Keratinocyte (primary cell): ENCODE measurements around the gene ERC2. TPM values are rescaled to one million over a fixed set of nuclear protein-coding genes. Genes with fewer than 3 reads are reported as not detected.

ENCODE experiments used
- DNase-seq: peaks from one replicate; pipeline ENCODE4 v3.0.0-alpha.2; 2011; ENCODE audit warnings: low read depth, missing footprints, low spot score
- FAIRE-seq: peaks from 2 replicates; lab custom pipeline; 2011; peaks lifted over from hg19 to GRCh38; lab: Jason Lieb, UNC
- H2AFZ ChIP-seq: 2 replicates; pipeline ENCODE4 v1.6.0; 2012; ENCODE audit warnings: low read length, control low read depth, inconsistent platforms; ENCODE audit not compliant: control insufficient read depth
- H3K27ac ChIP-seq: 2 replicates; pipeline ENCODE4 v1.5.1; 2011; ENCODE audit warnings: low read length; ENCODE audit not compliant: control insufficient read depth, insufficient read depth
- H3K27me3 ChIP-seq: 3 replicates; pipeline ENCODE4 v1.6.0; 2011; ENCODE audit warnings: low read length; ENCODE audit not compliant: control insufficient read depth, insufficient read depth; ENCODE audit errors: extremely low read depth
- H3K36me3 ChIP-seq, 2 experiments: 2 replicates in 1 of 2; 3 replicates in 1 of 2; pipeline ENCODE4 v1.5.1; 2011; ENCODE audit warnings: low read length in 2 of 2, mild to moderate bottlenecking in 1 of 2; ENCODE audit not compliant: control insufficient read depth in 2 of 2, insufficient read depth in 2 of 2; ENCODE audit errors: extremely low read depth in 1 of 2
- H3K4me1 ChIP-seq: 3 replicates; pipeline ENCODE4 v1.5.1; 2011; ENCODE audit warnings: low read length; ENCODE audit not compliant: control insufficient read depth, insufficient read depth; ENCODE audit errors: extremely low read depth
- H3K4me2 ChIP-seq: 3 replicates; pipeline ENCODE4 v1.6.0; 2011; ENCODE audit warnings: low read depth, low read length; ENCODE audit not compliant: control insufficient read depth, insufficient read depth; ENCODE audit errors: extremely low read depth
- H3K4me3 ChIP-seq, 3 experiments: fragments of 200-600 bp in 1 of 3; sonication (generic) in 1 of 3; 2 replicates in 2 of 3; 3 replicates in 1 of 3; pipeline ENCODE4 v1.5.1; 2011 to 2016; ENCODE audit warnings: low read length in 3 of 3, mild to moderate bottlenecking in 3 of 3, control low read depth in 2 of 3, inconsistent platforms in 1 of 3, low read depth in 1 of 3, mixed read lengths in 1 of 3, mixed run types in 1 of 3, moderate library complexity in 1 of 3; ENCODE audit not compliant: control insufficient read depth in 2 of 3, insufficient read depth in 2 of 3; ENCODE audit errors: extremely low read depth in 1 of 3
- H3K79me2 ChIP-seq: 2 replicates; pipeline ENCODE4 v1.6.0; 2012; ENCODE audit warnings: low read length; ENCODE audit not compliant: control insufficient read depth, insufficient read depth
- H3K9ac ChIP-seq: 3 replicates; pipeline ENCODE4 v1.6.0; 2011; ENCODE audit warnings: low read length; ENCODE audit not compliant: control insufficient read depth, insufficient read depth; ENCODE audit errors: extremely low read depth
- H3K9me1 ChIP-seq: 3 replicates; pipeline ENCODE4 v1.6.0; 2011; ENCODE audit warnings: low read length; ENCODE audit not compliant: control insufficient read depth, insufficient read depth; ENCODE audit errors: extremely low read depth
- H3K9me3 ChIP-seq: 2 replicates; pipeline ENCODE4 v1.5.1; 2012; ENCODE audit warnings: low read depth, low read length; ENCODE audit not compliant: control insufficient read depth
- H4K20me1 ChIP-seq: 3 replicates; pipeline ENCODE4 v1.6.0; 2011; ENCODE audit warnings: low read length; ENCODE audit not compliant: control insufficient read depth, insufficient read depth; ENCODE audit errors: extremely low read depth
- CTCF ChIP-seq, 3 experiments: IDR thresholded peaks in 1 of 3; conservative IDR thresholded peaks in 1 of 3; optimal IDR thresholded peaks in 1 of 3; 2 replicates in 2 of 3; 3 replicates in 1 of 3; pipeline versions ENCODE3 to v1.5.1; 2011; ENCODE audit warnings: low read length in 3 of 3, mild to moderate bottlenecking in 3 of 3, moderate library complexity in 2 of 3, control low read depth in 1 of 3, inconsistent platforms in 1 of 3; ENCODE audit not compliant: insufficient read depth in 2 of 3; ENCODE audit errors: extremely low read depth in 1 of 3
- EZH2 ChIP-seq: IDR thresholded peaks from one replicate; pipeline ENCODE4 v1.6.1; 2012; ENCODE audit warnings: inconsistent platforms, mild to moderate bottlenecking, low read length, moderate library complexity
- dilution Hi-C: fragments of 300-500 bp; cut with MboI; formaldehyde crosslinking; loops from one replicate; pipeline ENCODE4 v1.7.0; 2020; ENCODE audit warnings: low sequenced_read_pairs; ENCODE audit not compliant: extremely low pct_ligation_motif_present
- polyA plus RNA-seq, 5 experiments: library from polyadenylated mRNA; depleted of rRNA in 3 of 5; stranded (reverse) in 3 of 5; stranded (forward) in 1 of 5; unstranded in 1 of 5; fragments of >200 nt; gene quantifications; 1 replicate in 1 of 5; 2 replicates in 3 of 5; 3 replicates in 1 of 5; pipeline versions ENCODE4 v1.2.1 to v1.2.3, GENCODE V29; 2011 to 2012; ENCODE audit warnings: missing spikeins in 2 of 5, low read depth in 1 of 5, low replicate concordance in 1 of 5

The ERC2 gene
- polyA plus RNA-seq, 1 donor (not counting 4 experiments of a cell fraction or from before 2014, with no cell fraction given), result 0.08 TPM

- Histone ChIP-seq H3K36me3 (no peaks in the 10 kb centered on the region), H3K27me3 (no peaks in the 10 kb centered on the region), H3K4me2 (no peak overlapping the region), H4K20me1 (no peaks in the 10 kb centered on the region), H3K79me2 (no peaks in the 10 kb centered on the region), H2AFZ (no peak overlapping the region), H3K9me3 (no peaks in the 10 kb centered on the region), H3K9ac (no peak overlapping the region), H3K9me1 (no peaks in the 10 kb centered on the region), H3K4me3 (no peak overlapping the region), H3K27ac (no peak overlapping the region), H3K4me1 (no peaks in the 10 kb centered on the region)
- TF ChIP-seq CTCF (optimal IDR thresholded peaks at IDR 0.05 in 1 of 3, IDR thresholded peaks at IDR 0.05 in 1 of 3, conservative IDR thresholded peaks at IDR 0.05 in 1 of 3; ENCODE audit: extremely low read depth in 1 of 3, insufficient read depth in 2 of 3, low read length in 3 of 3), result no peak
- no peak for TF ChIP-seq EZH2
- FAIRE-seq (no peak), DNase-seq (no peak)
- dilution Hi-C loops, result no loop called here
These were observed 260.3 kb downstream of the ERC2 start for GRCh38 chr3:56207922-56208321.

- Histone ChIP-seq H3K27me3 (no peaks in the 10 kb centered on the region), H3K79me2 (no peaks in the 10 kb centered on the region), H3K4me2 (no peak overlapping the region), H2AFZ (no peak overlapping the region), H3K9me3 (no peaks in the 10 kb centered on the region), H4K20me1 (no peaks in the 10 kb centered on the region), H3K9me1 (no peaks in the 10 kb centered on the region), H3K36me3 (no peaks in the 10 kb centered on the region), H3K9ac (no peak overlapping the region), H3K4me1 (no peaks in the 10 kb centered on the region), H3K27ac (no peak overlapping the region), H3K4me3 (no peak overlapping the region)
- FAIRE-seq, result no peak
- dilution Hi-C loops, result no loop called here
- no peak for TF ChIP-seq CTCF (optimal IDR thresholded peaks at IDR 0.05 in 1 of 3, IDR thresholded peaks at IDR 0.05 in 1 of 3, conservative IDR thresholded peaks at IDR 0.05 in 1 of 3; ENCODE audit: extremely low read depth in 1 of 3, insufficient read depth in 2 of 3, low read length in 3 of 3)
- TF ChIP-seq EZH2, result no peak
- no peak for DNase-seq
These were observed 262.9 kb downstream of the ERC2 start for GRCh38 chr3:56205406-56205805.
